Fibroblast of lung (primary cell): ENCODE data around the gene DHX35. TPM values are rescaled to one million over a fixed set of nuclear protein-coding genes. Genes with fewer than 3 reads are reported as not detected.

ENCODE experiments used
- DNase-seq, 2 donors: peaks; one replicate each; pipeline versions ENCODE4 v3.0.0 to v3.0.0-alpha.2; 2010; ENCODE audit warnings: low read depth in 2 of 2
- H2AFZ ChIP-seq: 2 replicates; pipeline ENCODE4 v1.5.1; 2012; ENCODE audit warnings: low read length, control low read depth, inconsistent platforms
- H3K27ac ChIP-seq: 2 replicates; pipeline ENCODE4 v1.5.1; 2011; ENCODE audit warnings: low read length, control low read depth; ENCODE audit not compliant: insufficient read depth
- H3K27me3 ChIP-seq: 2 replicates; pipeline ENCODE4 v1.5.1; 2011; ENCODE audit warnings: mild to moderate bottlenecking, low read length; ENCODE audit not compliant: control insufficient read depth, insufficient read depth
- H3K36me3 ChIP-seq: 2 replicates; pipeline ENCODE4 v1.5.1; 2011; ENCODE audit warnings: low read length; ENCODE audit not compliant: control insufficient read depth, insufficient read depth
- H3K4me1 ChIP-seq: 2 replicates; pipeline ENCODE4 v1.5.1; 2011; ENCODE audit warnings: low read length; ENCODE audit not compliant: control insufficient read depth, insufficient read depth; ENCODE audit errors: extremely low read depth
- H3K4me2 ChIP-seq: 2 replicates; pipeline ENCODE4 v1.5.1; 2011; ENCODE audit warnings: low read length, control low read depth; ENCODE audit not compliant: insufficient read depth; ENCODE audit errors: extremely low read depth
- H3K4me3 ChIP-seq, 4 experiments: fragments of 200-600 bp in 1 of 4; sonication (generic) in 1 of 4; replicated peaks in 1 of 4; 2 replicates each; pipeline ENCODE4 v1.5.1; 2011 to 2016; ENCODE audit warnings: low read length in 4 of 4, low read depth in 3 of 4, mild to moderate bottlenecking in 3 of 4, control low read depth in 2 of 4, inconsistent platforms in 1 of 4, mixed read lengths in 1 of 4; ENCODE audit not compliant: insufficient read depth in 1 of 4; ENCODE audit errors: control extremely low read depth in 1 of 4
- H3K79me2 ChIP-seq: 2 replicates; pipeline ENCODE4 v1.5.1; 2012; ENCODE audit warnings: mild to moderate bottlenecking, low read length, inconsistent platforms; ENCODE audit not compliant: control insufficient read depth, insufficient read depth
- H3K9ac ChIP-seq: 2 replicates; pipeline ENCODE4 v1.5.1; 2011; ENCODE audit warnings: mild to moderate bottlenecking, low read length, control low read depth; ENCODE audit not compliant: insufficient read depth
- H3K9me3 ChIP-seq: 2 replicates; pipeline ENCODE4 v1.5.1; 2012; ENCODE audit warnings: low read depth, low read length; ENCODE audit not compliant: control insufficient read depth, insufficient read depth
- H4K20me1 ChIP-seq: 2 replicates; pipeline ENCODE4 v1.5.1; 2011; ENCODE audit warnings: low read length; ENCODE audit not compliant: control insufficient read depth, insufficient read depth; ENCODE audit errors: extremely low read depth
- EZH2 ChIP-seq: IDR thresholded peaks from 2 replicates; pipeline ENCODE4 v1.5.1; 2012; ENCODE audit warnings: low read length, control low read depth, mild to moderate bottlenecking; ENCODE audit errors: missing control alignments
- polyA minus RNA-seq: library from RNA; depleted of rRNA, polyadenylated mRNA; stranded (reverse); fragments of >200 nt; gene quantifications from 2 replicates; pipeline ENCODE4 v1.2.3, GENCODE V29; 2011; ENCODE audit warnings: low replicate concordance
- polyA plus RNA-seq, 2 donors: library from polyadenylated mRNA; depleted of rRNA in 1 of 2; stranded (reverse) in 1 of 2; unstranded in 1 of 2; fragments of >200 nt; gene quantifications; 2 replicates each; pipeline ENCODE4 v1.2.1, GENCODE V29; 2011 to 2012; ENCODE audit warnings: missing spikeins in 1 of 2
- total RNA-seq: library from RNA; depleted of rRNA; stranded (reverse); fragments of >200 nt; gene quantifications from 2 replicates; pipeline ENCODE4 v1.2.1, GENCODE V29; 2014
- TF ChIP-seq, protein P1 (sequence below), 2 donors: IDR thresholded peaks in 1 of 2; conservative IDR thresholded peaks in 1 of 2; 1 replicate in 1 of 2; 2 replicates in 1 of 2; pipeline ENCODE4 v1.5.1; 2011 to 2012; ENCODE audit warnings: low read length in 2 of 2, control low read depth in 1 of 2, inconsistent platforms in 1 of 2, low read depth in 1 of 2, mild to moderate bottlenecking in 1 of 2

The DHX35 gene, protein sequence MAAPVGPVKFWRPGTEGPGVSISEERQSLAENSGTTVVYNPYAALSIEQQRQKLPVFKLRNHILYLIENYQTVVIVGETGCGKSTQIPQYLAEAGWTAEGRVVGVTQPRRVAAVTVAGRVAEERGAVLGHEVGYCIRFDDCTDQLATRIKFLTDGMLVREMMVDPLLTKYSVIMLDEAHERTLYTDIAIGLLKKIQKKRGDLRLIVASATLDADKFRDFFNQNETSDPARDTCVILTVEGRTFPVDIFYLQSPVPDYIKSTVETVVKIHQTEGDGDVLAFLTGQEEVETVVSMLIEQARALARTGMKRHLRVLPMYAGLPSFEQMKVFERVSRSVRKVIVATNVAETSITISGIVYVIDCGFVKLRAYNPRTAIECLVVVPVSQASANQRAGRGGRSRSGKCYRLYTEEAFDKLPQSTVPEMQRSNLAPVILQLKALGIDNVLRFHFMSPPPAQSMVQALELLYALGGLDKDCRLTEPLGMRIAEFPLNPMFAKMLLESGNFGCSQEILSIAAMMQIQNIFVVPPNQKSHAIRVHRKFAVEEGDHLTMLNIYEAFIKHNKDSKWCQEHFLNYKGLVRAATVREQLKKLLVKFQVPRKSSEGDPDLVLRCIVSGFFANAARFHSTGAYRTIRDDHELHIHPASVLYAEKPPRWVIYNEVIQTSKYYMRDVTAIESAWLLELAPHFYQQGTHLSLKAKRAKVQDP
- total RNA-seq (11.4 and 11.8 TPM in 2 replicates), polyA plus RNA-seq (9.6 and 12.1 TPM in 2 replicates), polyA minus RNA-seq (8.2 and 9.3 TPM in 2 replicates)
- polyA plus RNA-seq (2012): 4.5 and 5.0 TPM in 2 replicates

DNA sequence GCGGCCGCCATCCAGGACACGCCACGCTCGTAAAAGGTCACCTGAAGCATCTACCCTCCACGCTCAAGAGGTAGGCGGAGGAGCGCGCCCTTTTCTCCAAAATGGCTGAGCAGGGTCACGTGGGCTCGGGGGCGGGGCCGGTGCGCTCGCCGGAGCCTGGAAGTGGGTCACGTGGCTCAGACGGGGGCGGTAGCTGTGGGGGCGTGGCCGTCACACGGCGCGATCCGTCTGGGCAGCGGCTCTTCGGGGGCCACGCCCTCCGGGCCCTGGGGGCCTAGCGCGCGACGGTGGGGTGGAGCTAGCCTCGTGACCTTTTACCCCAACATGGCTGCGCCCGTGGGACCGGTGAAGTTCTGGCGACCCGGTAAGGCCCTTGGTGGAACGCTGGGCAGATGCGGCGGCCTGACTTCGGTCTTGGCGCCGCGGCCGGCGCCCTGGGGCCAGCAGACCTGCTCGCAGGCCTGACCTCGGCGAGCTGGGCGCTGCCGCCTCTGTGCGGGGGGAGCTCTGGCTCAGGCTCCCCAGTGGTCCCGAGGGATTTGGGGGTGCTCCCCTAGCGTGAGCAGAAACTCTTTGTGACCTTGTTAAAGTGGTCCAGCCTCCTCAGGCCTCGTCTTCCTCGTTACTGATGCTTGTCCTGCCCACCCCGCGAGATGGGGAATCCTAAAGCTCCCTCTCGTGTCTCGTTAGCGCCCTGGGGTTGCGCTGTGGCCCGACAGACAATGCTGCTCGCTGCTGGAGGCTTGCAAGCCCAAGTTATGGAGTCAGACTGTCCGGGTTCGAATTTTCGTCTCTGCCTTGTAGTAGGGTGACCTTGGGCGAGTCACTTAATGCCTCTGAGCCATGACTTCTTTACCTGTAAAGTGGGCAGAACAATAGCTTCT is at the start of gene DHX35:
DHX35 (plus strand) TSS at position 301 of the 884 bp plus-strand sequence; CDS start at position 325, 24 bp downstream.
- H3K79me2 ChIP-seq: peaks cover 27% of the 10 kb centered on the region
- H3K36me3 ChIP-seq: no peaks in the 10 kb centered on the region
- peak within 1 kb of the TSS; percentile 99 for H2AFZ ChIP-seq
- TF ChIP-seq, protein P1, sequence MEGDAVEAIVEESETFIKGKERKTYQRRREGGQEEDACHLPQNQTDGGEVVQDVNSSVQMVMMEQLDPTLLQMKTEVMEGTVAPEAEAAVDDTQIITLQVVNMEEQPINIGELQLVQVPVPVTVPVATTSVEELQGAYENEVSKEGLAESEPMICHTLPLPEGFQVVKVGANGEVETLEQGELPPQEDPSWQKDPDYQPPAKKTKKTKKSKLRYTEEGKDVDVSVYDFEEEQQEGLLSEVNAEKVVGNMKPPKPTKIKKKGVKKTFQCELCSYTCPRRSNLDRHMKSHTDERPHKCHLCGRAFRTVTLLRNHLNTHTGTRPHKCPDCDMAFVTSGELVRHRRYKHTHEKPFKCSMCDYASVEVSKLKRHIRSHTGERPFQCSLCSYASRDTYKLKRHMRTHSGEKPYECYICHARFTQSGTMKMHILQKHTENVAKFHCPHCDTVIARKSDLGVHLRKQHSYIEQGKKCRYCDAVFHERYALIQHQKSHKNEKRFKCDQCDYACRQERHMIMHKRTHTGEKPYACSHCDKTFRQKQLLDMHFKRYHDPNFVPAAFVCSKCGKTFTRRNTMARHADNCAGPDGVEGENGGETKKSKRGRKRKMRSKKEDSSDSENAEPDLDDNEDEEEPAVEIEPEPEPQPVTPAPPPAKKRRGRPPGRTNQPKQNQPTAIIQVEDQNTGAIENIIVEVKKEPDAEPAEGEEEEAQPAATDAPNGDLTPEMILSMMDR (conservative IDR thresholded peaks at IDR 0.05 in 1 of 2, IDR thresholded peaks at IDR 0.05 in 1 of 2; ENCODE audit: low read depth in 1 of 2, low read length in 2 of 2): peak; percentile 46 to 53
- TF ChIP-seq EZH2: no peak
- H3K4me3 ChIP-seq: peak within 1 kb of the TSS; percentile 94 to 98 (median 97)
- peak; percentile 91 to 96 for DNase-seq
- H3K27me3 ChIP-seq: no peaks in the 10 kb centered on the region
- H3K9me3 ChIP-seq: no peaks in the 10 kb centered on the region
- H3K27ac ChIP-seq: peak within 1 kb of the TSS; percentile 93
- no peaks in the 10 kb centered on the region for H4K20me1 ChIP-seq
- peak within 1 kb of the TSS; percentile 98 for H3K4me2 ChIP-seq
- H3K4me1 ChIP-seq: no peaks in the 10 kb centered on the region
- peak within 1 kb of the TSS; percentile 93 for H3K9ac ChIP-seq

DNA sequence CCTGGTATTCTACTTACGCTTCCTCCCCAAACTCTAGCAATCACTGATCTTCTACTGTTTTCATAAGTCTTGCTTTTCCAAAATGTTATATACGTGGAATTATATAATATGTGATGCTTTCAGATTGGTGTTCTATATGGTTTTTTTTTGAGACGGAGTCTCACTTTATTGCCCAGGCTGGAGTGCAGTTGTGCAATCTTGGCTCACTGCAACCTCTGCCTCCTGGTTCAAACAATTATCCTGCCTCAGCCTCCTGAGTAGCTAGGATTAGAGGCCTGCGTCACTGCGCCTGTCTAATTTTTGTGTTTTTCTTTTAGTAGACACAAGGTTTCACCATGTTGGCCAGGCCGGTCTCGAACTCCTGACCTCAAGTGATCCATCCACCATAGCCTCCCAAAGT is 46.8 kb upstream of the DHX35 start:
- Histone ChIP-seq H3K27ac (no peak overlapping the region), H3K4me2 (no peak overlapping the region), H3K36me3 (no peaks in the 10 kb centered on the region), H2AFZ (no peak overlapping the region), H3K9me3 (no peaks in the 10 kb centered on the region), H3K9ac (no peak overlapping the region), H3K4me1 (no peaks in the 10 kb centered on the region), H4K20me1 (no peaks in the 10 kb centered on the region), H3K4me3 (no peak overlapping the region), H3K27me3 (peaks cover 16% of the 10 kb centered on the region), H3K79me2 (no peaks in the 10 kb centered on the region)
- TF ChIP-seq, protein P1 (conservative IDR thresholded peaks at IDR 0.05 in 1 of 2, IDR thresholded peaks at IDR 0.05 in 1 of 2; ENCODE audit: low read depth in 1 of 2, low read length in 2 of 2): no peak
- no peak for TF ChIP-seq EZH2
- DNase-seq: no peak
